GM21825 (cell line): Measurements from ENCODE around the gene TOLLIP.

Experiments
- ATAC-seq: cut with Tn5 transposase; IDR thresholded peaks from one replicate; pipeline ENCODE4 v1.9.1; 2021; ENCODE audit warnings: mild to moderate bottlenecking, moderate library complexity; ENCODE audit not compliant: unreplicated experiment

Gene TOLLIP

DNA sequence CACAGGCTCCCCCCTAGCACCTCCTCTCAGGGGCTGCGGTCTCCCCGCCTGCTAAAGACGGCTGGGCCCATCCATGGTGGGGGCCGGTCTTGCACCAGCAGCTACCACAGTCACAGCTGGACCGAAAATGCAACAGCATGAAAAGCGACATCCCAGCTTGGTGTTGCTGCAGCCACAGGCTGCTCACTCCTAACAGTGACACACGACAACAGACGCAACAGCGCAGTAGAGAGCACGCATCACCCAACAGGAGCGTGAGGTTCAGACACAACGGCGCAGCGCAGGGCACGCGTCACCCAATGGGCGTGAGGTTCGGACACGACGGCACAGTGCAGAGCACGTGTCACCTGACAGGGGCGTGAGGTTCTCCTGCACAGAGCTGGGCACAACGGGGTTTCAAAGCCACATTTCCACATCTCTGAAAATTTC, 24.1 kb downstream of the TOLLIP start:
- no peak for ATAC-seq

DNA sequence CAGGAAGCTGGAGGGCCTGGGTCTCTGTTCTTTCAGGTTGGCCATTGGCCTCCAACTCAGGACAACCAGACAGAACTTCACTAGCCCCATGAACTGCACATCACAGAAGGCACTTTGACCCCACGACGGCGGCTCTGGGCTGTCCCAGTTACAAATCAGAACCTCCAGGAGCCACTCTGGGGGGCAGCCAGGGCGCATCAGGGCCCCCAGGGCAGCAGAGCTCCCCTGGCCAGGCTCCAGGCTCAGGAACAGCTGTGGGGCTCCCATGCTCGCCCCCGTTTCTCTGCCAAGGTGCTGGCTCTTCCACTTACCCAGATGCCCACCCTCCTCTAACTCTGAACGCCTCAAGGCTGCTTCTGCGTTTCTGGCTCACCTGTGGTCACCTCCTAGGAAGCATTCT, 25.5 kb downstream of the TOLLIP start:
- no peak for ATAC-seq

DNA sequence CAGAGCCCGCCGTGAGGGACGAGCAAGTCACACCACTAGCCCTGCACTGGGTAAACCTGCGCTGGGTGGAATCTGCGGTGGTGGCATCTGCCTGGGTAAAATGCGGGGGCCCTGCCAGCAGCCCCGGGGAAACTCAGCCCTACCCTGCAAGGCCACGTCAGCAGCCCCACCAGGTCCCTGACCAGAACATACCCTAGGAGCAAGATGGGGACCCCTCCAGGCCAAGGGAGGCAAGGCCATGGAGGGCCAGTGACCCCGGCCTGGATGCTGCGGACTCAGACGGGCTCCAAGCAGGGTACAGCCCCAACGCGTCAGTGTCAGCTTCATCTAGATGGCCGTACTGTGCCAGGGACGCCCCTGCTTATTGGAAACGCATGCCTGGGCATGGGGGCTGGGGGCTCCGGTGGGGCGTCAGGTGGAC, 26.3 kb downstream of the TOLLIP start:
- no peak for ATAC-seq

DNA sequence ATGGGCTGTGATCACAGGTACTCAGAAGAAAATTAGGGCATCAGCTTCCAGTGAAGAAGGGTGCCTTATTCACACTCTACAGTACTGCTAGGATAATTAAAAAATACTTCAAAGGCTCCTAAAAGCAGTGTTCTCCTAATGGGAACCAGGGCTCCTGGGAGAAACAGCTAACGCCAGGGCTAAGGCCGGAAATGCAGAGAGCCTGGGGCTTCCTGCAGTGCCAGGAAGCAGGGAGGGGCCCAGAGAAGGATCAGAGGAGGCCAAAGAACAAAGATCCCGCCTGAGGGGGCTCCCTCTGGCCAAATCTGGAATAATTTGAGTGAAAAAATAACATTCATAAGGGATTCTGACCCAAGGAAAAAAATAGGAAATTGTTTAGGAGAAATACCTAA, 27.5 kb downstream of the TOLLIP start:
- ATAC-seq, result no peak

DNA sequence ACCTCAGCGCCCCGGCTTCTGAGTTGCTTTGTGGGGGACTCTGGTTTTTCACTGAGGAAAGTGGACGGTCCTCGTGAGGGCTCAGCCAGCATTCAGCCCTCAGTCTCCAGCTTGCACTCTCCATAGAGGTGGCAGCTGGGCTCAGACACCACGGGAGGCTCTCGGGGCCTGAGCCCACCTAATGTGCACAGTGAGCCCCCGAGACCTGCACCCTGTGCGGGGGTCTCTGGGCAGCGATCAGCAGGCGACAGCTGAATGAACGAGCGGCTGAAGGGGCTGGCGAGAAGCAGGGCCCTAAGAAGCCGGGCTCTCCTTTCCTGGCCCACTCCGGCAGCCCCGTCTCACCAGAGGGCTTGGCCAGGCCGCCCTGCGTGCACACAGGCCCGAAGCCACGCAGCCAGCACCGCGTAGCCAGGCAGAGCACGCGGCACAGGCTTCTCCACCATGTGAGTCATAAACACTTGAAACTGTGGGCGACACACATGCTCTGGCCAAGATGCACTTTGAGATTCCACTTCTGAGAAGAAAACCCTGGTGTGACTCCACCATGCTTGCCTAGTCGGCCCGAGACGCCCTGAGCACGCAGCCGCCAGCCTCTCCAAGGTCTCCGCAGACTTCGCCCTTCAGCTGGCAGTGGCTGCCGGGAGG, 28.0 kb downstream of the TOLLIP start:
- no peak for ATAC-seq

DNA sequence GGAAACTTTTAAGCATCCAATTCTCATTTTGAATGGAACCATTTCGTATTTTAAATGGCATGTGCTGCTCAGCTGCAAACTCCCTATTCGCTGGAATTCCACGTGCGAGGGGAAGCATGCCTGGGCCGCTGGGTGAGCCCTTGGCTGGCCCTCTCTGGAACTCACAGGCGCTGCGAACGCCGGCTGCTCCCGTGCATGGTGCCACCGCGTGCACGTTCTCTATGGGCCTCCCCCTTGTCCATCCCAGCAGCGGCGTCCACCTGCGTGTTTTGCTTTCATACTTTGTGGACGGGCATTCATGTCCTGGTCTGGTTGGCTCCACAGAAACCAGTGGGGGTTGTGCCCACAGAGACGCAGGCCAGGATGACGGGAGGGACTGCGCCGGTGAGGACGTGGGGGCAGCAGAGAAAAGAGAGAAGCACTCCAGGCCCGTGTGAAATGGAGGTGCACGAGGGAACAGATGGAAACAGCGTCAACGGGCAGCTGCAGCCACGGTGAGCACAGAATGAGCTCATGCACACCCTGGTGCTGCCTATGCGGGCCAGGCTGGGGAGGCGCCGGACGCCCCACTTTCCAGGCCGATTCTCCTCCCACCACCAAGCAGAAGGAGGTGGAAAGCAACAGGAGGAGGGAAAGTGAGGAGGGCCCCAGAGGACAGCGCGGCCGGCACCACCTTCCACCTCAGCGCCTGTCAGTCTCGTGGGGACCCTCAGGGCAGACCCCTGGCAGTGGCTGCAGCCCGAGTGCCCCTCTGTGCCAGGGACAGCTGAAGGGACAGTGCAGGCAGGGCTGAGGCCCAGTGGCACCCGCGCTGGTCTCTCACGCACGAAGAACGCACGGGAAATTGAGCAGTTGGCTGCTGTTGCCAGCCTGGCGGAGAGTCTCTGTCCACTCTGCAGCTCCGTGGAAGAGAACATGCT, 29.1 kb downstream of the TOLLIP start:
- no peak for ATAC-seq

DNA sequence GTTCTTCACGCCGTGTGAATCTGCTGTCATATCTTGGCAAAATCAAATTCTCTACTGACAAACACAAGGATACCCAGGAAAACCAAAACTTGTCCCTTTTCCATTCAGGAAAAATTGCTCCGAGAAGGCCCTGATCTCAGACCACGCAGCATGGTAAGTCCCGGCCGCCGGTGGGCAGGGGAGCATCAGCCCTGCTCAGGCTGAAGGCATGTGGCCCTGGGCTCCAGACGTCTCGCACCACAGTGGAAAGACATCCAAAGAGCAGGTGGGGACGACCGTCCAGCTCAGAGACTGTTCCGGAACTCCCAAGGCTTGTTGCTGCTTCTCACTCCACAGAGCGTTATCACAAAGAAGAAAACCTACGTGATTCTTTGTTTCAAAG, 29.8 kb downstream of the TOLLIP start:
- no peak for ATAC-seq

DNA sequence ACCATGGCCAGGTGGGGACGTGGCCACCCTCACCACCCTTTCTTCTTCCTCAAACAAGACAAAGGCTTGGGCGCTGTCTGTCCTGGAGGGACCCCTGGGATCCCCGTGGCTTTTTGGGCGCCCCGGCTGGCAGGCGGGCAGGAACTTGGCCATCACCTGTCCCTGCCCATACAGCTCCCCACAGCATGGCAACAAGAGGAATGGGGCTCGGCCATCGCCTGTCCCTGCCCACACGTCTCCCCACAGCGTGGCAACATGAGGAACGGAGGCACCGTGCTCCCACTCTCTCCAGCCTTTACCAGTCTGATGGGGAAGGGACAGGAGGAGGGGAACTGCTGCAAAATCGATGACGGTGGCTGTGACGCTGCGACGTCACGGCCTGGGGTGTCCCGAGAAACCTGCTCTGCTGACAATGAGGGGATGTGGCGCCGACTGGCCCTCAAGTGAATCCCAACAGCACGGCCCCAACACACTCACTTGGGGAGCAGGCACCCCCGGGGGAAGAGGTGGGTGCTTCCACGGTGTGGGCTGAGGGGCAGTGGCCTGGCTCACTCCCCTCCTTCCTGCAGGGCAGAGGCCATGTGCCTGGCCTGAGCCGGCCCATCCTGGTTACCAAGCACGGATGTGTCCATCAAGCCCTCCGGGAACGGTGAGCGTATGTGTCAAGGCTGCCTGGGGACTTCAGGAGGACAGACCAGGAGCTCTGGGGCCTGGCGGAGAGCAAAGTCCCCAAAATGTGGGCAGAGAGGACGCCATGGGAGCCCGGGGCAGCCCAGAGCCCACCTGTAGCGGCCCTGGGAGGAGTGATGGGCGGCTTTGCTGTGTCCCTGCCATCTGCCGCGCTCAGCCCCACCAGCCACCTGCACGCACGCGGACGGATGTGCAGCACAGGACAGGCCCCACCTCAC, 30.4 kb downstream of the TOLLIP start:
- ATAC-seq, result no peak

DNA sequence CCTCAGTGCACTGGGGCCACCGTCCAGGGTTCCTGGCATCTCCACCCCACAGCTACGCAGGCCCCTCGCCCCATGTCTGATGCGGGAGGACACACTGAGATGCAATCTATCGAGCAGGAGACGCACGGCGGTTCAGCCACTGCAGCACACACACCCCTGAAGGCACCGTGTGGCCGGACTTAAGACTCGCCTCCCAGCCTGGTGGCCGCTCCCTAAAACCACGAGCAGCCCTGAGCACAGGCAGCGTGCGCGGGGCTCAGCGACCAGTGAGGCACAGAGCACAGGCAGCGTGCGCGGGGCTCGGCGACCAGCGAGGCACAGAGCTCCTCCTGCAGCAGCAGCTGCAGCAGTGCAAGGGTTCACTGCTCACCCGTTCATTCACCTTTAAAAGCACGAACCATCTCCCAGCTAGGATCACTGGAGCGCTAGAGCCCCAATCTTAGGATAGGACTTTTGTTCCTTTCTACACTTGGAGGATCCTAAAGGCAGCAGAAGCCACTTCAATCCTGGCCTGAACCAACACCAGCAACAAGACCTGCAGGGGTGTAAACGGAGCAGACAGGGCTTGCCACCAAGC, 31.4 kb downstream of the TOLLIP start:
- ATAC-seq, result no peak

DNA sequence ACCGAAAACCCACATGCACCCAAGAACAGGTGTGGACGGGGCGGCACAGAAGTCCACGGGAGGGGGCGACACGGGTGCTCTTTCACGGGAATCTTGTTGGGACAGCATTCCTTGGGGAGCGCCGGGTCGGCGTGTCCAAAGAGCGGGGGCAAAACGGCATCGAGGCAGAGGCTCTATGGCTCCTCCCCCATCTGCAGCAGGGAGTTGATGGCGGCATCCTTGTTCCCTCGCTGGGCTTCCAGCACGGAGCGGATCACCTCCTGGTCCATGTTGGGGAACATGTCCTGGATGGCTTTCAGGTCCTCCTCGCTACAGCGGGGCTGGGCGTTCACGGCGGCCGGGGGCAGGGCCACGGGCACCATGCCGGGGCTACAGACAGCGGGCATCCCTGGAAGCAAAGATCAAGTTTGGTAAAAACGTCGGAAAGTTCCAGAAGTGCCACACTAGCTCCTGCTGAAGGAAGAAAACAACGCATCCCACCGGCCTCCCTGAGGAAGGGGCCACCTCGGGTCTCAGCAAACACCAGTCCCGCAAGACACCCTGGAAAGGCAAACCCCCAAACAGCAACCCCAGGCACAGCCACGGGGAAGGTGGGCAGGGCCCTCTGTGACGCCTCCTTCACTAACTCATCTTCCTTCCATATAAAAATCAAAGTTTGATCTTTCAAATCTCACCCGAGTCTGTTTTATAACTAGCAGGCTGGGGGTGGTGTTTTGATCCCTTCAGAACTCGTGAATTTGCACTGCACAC, 32.4 kb downstream of the TOLLIP start:
- ATAC-seq, result no peak

DNA sequence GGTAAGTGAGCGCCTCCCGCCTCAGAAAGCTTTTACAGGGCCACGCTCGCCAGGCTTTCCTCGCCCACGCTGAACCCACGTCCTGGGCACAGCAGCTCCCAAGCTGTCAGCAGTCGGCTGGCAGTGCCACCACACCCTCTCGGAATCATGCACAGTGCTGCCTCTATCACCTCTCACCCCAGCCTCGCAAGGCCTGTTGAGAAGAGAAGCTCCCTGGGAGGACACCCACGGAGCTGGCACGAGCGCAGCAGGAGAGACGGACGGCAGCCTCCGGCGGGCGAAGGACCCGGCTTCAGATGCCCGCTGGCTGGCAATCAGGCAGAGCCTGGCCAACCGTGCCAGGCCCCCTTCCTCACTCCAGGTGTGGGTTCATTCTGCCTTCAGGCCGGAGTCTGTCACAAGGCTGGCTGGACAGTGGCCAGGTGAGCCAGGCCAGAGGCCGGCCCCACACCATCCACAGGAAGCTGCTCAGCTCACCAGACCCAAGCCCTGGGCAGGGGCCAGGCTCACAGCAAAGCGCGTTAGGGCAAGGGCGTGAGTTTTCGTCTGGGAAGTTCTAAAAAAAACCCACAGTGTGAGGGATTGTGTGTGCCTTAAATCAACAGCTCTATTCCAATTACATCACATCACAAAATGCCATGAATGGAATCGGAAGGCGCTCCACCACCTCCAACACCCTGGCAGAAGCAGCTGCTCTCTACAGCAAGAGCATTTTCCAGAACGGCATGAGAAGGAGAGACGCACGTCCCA, 33.2 kb downstream of the TOLLIP start:
- ATAC-seq, result no peak

DNA sequence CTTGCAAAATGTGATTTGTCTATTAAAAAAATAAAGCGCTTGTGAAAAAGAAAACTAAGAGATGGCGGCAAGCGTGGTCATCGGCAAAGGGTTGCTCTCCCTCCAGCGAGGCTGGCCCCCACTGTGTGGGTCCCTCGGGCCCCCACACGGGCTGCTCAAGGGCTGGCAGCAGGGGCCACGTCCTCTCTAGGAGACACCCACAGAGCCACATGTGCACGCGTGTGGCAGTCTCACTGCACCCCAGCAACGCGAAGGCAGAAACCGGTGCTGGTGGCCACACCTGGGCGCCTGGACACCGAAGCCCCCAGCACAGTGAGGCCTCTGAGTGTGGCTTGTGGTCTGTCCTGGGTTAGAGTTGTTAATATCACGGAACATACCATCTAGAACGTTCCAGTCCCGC, 34.4 kb downstream of the TOLLIP start:
- no peak for ATAC-seq

DNA sequence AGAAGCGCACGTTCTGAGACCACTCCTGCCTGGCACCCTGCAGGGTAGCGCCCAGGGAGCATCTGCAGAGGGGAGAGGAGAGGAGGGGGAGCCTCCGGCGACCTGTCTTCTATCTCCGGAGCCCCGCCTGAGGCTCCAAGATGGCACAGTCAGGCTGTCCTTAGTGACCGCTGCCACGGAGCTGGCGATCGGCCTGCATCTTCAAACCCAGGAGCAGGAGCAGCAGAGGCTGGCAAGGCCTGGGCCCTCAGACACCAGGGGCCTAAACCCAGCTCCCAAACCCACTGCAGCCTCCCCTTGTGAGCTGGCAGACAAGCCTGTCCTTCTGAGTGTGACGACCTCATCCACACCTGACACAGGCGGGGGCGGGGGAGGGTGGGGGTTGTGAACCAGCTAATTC, 34.9 kb downstream of the TOLLIP start:
- ATAC-seq, result no peak

DNA sequence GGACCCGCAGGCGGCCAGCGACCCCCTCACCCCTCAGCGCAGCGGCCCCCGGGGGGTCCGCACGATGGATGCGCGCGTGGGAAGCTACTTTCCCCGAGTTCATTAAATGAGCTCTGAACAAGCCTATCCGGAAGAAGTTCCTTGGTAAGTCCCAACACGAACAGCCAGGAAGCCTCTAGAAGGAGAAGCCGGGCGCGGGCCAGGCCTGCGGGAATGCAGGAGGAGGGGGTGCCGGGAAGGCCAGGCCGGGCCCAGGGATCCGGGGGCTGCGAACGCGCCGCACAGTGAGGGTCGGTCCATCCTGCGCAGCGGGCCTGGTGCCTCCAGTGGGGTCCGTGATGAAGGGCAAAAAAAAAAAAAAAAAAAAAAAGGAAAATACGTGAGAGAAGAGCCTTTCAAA, 36.9 kb downstream of the TOLLIP start:
- no peak for ATAC-seq

DNA sequence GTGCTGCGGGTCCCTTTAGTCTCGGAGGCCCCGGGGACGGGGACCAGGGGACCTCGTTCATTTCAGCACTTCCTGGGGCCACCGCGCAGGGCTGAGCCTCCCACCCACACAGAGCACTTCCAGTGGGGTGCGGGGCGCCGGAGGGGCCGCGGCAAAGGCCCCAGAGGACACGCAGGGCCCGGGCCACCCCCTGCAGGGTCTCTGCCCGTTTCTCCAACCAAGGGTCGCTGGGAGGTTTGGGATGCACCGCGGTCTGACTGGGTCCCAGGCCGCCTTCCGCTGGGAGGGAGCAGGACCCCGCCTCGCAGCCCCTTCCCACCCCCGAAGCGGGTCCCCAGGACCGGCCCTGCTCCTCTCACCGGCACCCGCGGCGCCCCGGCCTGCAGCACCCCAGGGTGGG, 37.5 kb downstream of the TOLLIP start:
- ATAC-seq, result no peak

DNA sequence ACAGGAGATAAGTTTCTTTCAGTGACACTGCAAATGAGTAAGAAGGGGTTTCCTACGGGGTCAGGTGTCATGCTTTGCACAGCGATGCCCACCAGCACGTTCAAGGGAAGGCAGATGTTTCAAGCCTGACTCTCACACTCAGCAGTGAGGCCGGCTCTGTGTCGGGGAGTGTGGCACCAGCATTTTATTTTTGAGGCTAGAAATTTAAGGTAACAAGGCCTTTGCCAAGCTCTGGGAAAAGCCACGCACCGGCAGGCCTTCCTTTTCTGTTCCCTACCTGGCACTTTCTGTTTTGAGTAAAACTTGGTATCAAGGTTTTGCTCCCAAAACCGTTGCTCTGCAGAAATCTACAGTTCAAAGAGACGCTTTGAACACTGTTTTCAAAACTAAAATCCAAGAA, 38.0 kb downstream of the TOLLIP start:
- no peak for ATAC-seq

DNA sequence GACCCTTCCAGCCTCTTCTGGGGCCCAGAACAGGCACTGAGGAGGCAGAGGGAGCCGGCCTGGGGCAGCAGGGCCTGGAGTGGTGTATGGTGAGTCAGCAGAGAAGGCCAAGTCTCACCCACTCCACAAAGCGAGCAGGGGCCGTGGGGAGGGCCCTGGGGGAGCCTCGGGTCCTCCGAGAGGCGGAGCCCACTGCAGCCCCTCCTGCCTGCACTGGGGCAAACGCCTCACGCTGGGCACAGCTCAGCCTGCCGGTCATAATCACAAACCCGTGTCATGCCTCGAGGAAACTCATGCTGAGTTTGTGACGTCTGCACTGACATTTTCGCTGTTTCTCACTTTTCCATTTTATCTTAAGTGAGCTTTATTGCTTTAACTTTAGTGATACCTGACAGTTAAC, 38.4 kb downstream of the TOLLIP start:
- no peak for ATAC-seq

DNA sequence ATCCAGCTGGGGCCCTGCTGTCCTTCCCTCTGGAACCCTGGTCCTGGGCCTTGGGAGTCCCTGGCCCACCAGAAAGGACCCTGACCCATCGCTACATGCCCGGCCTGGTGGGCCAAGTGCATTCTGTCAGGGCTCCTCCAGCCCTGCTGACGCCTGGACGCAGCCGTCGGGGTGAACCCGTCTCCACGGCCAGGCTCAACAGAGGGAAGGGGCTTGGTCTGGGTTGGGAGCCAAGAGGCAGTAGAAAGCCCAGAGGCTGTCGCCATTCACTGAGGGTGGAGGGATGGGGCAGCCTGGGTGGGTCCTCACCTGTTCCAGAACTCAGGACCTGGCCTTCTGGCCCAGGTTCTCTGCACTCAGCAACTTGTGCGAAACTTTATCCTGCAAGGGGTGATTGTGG, 39.0 kb downstream of the TOLLIP start:
- no peak for ATAC-seq

DNA sequence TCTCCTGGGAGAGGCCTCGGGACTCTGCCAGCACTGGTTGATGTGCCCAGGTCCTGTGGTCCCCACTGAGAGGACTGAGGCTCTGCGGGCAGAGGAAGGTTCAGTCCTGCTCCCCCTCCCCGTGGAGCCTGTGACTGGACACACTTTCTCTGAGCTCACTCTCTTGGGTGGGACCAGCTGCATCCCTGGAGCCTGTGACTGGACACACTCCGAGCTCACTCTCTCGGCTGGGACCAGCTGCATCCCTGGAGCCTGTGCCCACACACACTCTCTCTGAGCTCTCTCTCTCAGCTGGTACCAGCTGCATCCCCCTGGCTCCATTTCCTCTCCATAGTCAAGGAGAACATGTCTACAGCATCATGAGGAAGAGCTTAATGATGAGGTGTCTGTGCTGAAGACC, 39.5 kb downstream of the TOLLIP start:
- no peak for ATAC-seq
